HG03039 (cell line): ENCODE data around the gene MUC22.
"Not testable (repeated sequence)": the region's sequence is repeated elsewhere in the genome, so short reads cannot be mapped to it uniquely, and the experiment has no call there.

Source experiments
- ATAC-seq: cut with Tn5 transposase; IDR thresholded peaks from one replicate; pipeline ENCODE4 v1.9.1; 2021; ENCODE audit warnings: mild to moderate bottlenecking, moderate library complexity; ENCODE audit not compliant: unreplicated experiment

Gene MUC22

GRCh38 chr6:31010393-31011060, at the start of gene MUC22:
Gene MUC22, plus strand, starts transcription at chr6:31010474. Its CDS starts 233 bp downstream, at chr6:31010707.
- ATAC-seq = no peak

GRCh38 chr6:30960907-30961673, 49.2 kb upstream of the MUC22 start:
- ATAC-seq = no peak

GRCh38 chr6:30962716-30963115, 47.6 kb upstream of the MUC22 start:
- ATAC-seq = no peak

DNA sequence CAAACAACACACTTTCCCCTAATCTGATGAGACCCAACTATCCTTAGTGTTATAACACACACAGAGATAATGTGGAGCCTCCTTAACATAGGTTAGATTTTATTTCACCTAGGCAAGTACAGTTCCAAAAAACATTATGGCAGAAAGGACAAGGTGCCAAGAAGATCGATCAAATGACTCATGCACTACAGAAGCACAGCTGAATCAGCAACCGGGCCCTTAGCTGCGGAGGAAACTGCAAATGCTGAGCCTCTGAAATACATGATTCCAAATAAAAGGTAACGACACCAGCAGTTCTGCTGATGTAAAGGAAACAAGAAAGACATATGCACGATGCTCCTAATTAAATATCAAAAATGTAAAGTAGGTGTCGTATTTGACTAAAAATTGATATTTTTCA, 46.6 kb upstream of the MUC22 start:
- no peak for ATAC-seq

GRCh38 chr6:30964075-30964474, 46.2 kb upstream of the MUC22 start:
- ATAC-seq = no peak

- ATAC-seq = no peak
These were observed 45.1 kb upstream of the MUC22 start for GRCh38 chr6:30965140-30965601.

DNA sequence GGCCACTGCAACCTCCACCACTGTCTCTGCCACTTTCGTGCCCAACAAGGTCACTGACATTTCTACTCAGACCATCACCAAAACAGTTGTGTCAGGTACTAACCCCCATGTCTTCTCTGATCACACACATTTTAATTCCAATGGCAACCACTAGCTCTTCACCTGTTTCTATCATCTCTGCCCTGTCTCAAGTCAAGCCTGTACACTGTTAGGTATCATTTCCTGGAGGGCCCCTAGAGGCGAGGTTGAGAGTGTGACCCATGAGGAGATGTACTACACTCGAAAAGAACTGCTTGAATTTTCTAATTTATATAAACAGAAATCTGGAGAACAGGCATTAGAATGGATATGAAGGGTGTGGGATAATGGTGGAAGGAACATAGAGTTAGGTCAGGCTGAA, 44.1 kb upstream of the MUC22 start:
- ATAC-seq = no peak

GRCh38 chr6:30969171-30969570, 41.1 kb upstream of the MUC22 start:
- ATAC-seq = not testable (repeated sequence)

DNA sequence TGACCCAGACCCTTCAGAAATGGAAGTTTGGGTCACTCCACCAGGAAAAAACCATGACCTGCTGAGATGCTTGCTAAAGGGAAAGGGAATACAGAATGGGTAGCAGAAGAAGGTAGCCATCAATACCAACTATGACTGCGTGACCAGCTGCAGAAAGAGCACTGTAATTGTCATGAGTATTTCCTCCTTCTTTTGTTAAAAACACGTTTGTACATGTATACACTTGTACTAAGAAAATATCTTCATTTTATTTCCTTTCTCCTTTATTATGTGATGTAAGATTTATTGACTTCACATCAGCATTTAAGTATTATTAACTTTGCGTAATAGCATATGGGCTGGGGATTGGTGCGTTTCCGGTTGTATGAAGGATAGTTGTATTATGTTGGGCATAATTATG, 39.3 kb upstream of the MUC22 start:
- no peak for ATAC-seq

DNA sequence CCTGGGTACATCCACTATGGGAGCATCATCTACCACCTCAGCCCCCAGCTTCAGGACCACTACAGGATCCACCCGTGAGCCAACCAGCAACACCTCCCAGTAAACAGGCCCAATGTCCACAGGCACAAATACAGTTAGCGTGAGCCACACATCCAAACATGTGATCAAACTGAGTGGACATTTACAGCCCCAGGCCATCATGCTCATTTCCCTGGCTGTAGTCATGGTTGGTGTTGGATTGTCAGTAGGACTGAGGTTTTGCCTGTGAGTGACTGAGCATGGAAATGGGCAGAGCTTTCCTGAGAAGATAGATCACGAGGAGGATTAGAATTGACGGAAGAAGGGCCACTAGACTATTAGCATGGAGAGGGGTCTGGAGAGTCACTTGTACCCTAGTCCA, 37.5 kb upstream of the MUC22 start:
- ATAC-seq = no peak

DNA sequence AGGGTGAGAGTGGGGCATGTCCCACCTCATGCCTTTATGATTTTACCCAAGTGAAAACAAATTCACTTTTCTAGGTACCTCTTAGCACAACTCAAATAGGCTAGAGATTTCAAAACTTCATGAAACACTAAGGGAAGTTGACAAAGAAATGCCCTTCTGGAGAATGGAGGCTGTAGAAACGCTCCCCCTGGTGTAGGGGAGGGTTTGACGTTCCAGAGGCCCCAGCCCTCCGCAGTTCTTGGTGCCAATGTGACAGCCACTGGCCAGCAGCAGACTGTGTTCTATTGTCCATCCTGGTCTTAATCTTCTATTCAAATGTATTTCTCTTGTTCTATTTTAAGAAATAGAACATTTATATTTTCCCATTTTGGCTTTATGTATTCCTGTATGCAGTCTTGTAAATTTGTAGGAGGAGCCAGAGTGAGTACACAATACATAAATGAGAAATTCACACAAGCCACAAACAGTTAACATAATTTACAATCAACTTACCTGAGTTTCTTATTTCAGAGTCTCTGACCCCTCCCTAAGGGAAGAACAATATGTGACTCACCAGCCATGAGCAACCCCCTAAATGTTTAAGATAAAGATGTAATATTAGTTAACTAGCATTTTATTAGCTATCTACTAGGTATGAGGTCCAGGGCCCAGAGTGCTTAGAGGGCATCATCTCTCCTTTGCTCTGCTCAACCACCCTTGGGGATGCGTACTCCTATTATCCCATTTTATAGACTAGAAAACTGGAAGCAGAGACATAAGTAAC, 35.6 kb upstream of the MUC22 start:
- no peak for ATAC-seq

- ATAC-seq = no peak
These were observed 31.1 kb upstream of the MUC22 start for GRCh38 chr6:30979141-30979540.

GRCh38 chr6:30979690-30980089, 30.6 kb upstream of the MUC22 start:
- ATAC-seq = no peak

GRCh38 chr6:30981942-30982772, 28.1 kb upstream of the MUC22 start:
- no peak for ATAC-seq

DNA sequence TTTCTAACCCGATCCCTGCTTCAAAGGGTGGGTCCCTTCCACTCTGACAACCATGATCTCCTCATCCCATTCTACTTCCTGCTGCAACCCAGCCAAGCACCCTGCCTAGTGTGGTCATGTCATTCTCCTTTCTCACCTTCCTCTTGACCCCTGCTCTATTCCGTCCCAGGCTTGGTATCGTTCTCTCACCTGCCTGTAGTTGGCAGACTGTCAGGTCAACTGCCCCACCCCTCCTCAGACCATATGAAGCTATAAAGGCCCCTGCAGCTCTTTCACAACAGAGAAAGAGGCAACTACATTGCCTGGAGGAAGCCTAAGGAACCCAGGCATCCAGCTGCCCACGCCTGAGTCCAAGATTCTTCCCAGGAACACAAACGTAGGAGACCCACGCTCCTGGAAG, 26.8 kb upstream of the MUC22 start, which contains the start of gene MUC21:
TSS of gene MUC21 (plus strand) at position 280 of the 400 bp plus-strand sequence. CDS start 241 bp downstream, outside the sequence.
- no peak for ATAC-seq

GRCh38 chr6:30985490-30985889, 24.8 kb upstream of the MUC22 start:
- ATAC-seq = no peak

DNA sequence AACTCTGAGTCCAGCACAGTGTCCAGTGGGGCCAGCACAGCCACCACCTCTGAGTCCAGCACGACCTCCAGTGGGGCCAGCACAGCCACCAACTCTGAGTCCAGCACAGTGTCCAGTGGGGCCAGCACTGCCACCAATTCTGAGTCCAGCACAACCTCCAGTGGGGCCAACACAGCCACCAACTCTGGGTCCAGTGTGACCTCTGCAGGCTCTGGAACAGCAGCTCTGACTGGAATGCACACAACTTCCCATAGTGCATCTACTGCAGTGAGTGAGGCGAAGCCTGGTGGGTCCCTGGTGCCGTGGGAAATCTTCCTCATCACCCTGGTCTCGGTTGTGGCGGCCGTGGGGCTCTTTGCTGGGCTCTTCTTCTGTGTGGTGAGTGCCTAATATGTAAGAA, 23.0 kb upstream of the MUC22 start:
- ATAC-seq = no peak

- no peak for ATAC-seq
These were observed 22.0 kb upstream of the MUC22 start for GRCh38 chr6:30988209-30988825.

DNA sequence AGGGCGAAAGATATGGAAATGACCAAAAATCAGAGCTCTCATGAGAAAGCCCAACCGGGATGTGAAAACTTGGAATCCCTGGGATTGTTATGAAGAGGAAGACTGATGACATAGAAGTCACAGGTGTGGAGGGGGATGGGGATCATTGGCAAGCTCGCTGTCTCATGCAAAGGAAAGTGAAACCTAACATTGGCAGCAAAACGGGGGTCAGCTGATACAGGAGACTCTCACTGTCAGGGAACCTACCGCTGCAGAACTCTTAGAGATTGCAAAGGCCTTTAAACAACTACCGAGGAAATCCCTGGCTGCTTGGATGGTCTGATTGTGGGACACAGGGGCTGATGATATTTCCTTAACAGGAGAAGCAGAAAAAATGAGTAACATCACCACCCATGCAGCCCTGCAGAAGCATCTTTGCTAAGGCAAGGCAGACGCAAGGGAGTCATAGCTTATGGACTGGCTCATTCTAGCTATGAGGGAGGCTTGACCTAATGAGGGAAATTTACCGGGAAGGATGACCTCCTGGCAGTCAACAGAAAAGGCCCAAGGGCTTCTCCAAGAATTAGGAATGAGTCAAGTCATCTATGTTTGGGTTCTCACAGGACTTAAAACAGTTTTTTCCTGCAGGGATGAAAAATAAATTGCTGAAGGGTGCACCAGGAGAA, 19.7 kb upstream of the MUC22 start:
- no peak for ATAC-seq

- ATAC-seq = no peak
These were observed 18.4 kb upstream of the MUC22 start for GRCh38 chr6:30991891-30992290.
